Subcutaneous abdominal adipose tissue (tissue), 5 donors: ENCODE data around the gene FHAD1.

Experiments used
- H3K27ac ChIP-seq: one replicate; pipeline ENCODE4 v1.7.0; 2013; ENCODE audit warnings: low read depth, mild to moderate bottlenecking, inconsistent platforms, low read length, moderate library complexity
- H3K27me3 ChIP-seq, 5 donors: one replicate each; pipeline ENCODE4 v1.7.0; 2013; ENCODE audit warnings: low read length in 5 of 5, inconsistent platforms in 1 of 5; ENCODE audit not compliant: control insufficient read depth in 5 of 5, insufficient read depth in 4 of 5
- H3K36me3 ChIP-seq, 5 donors: one replicate each; pipeline ENCODE4 v1.7.0; 2013; ENCODE audit warnings: low read length in 5 of 5; ENCODE audit not compliant: control insufficient read depth in 5 of 5, insufficient read depth in 5 of 5
- H3K4me1 ChIP-seq, 5 donors: one replicate each; pipeline ENCODE4 v1.7.0; 2013; ENCODE audit warnings: low read length in 5 of 5, mild to moderate bottlenecking in 3 of 5, moderate library complexity in 1 of 5; ENCODE audit not compliant: control insufficient read depth in 5 of 5, insufficient read depth in 5 of 5
- H3K4me3 ChIP-seq, 5 donors: one replicate each; pipeline ENCODE4 v1.7.0; 2013; ENCODE audit warnings: low read length in 5 of 5, low read depth in 1 of 5
- H3K9ac ChIP-seq, 5 donors: one replicate each; pipeline ENCODE4 v1.7.0; 2013; ENCODE audit warnings: low read length in 5 of 5, mild to moderate bottlenecking in 4 of 5, moderate library complexity in 3 of 5
- H3K9me3 ChIP-seq, 5 donors: one replicate each; pipeline ENCODE4 v1.7.0; 2013; ENCODE audit warnings: low read length in 5 of 5; ENCODE audit not compliant: control insufficient read depth in 5 of 5
- donor health status: healthy.
- donor health status: healthy.
- donor health status: healthy.
- donor health status: healthy.
- donor health status: healthy.

Gene FHAD1

GRCh38 chr1:15226388-15227255 is 20.4 kb upstream of the FHAD1 start:
- Histone ChIP-seq H3K27me3 (peaks cover 0 to 4% (median 0%) of the 10 kb centered on the region in 5 donors), H3K9ac (no peak overlapping the region), H3K27ac (no peak overlapping the region), H3K36me3 (no peaks in the 10 kb centered on the region), H3K9me3 (no peaks in the 10 kb centered on the region), H3K4me3 (no peak overlapping the region), H3K4me1 (peaks cover 0 to 20% (median 7%) of the 10 kb centered on the region in 5 donors)

GRCh38 chr1:15229707-15230131 is 17.3 kb upstream of the FHAD1 start:
- Histone ChIP-seq H3K27me3 (no peaks in the 10 kb centered on the region), H3K4me1 (peaks cover 0 to 10% (median 1%) of the 10 kb centered on the region in 5 donors), H3K4me3 (no peak overlapping the region), H3K9ac (no peak overlapping the region), H3K9me3 (no peaks in the 10 kb centered on the region), H3K27ac (no peak overlapping the region), H3K36me3 (no peaks in the 10 kb centered on the region)

GRCh38 chr1:15231714-15232201 is 15.3 kb upstream of the FHAD1 start:
- Histone ChIP-seq H3K4me3 (no peak overlapping the region), H3K36me3 (no peaks in the 10 kb centered on the region), H3K27ac (no peak overlapping the region), H3K9ac (no peak overlapping the region), H3K4me1 (peaks cover 0 to under 1% (median 0%) of the 10 kb centered on the region in 5 donors), H3K27me3 (peaks cover 0 to 5% (median 0%) of the 10 kb centered on the region in 5 donors), H3K9me3 (no peaks in the 10 kb centered on the region)

GRCh38 chr1:15233689-15234088 is 13.3 kb upstream of the FHAD1 start:
- Histone ChIP-seq H3K27ac (no peak overlapping the region), H3K9ac (no peak overlapping the region), H3K27me3 (peaks cover 2 to 5% (median 3%) of the 10 kb centered on the region in 5 donors), H3K36me3 (no peaks in the 10 kb centered on the region), H3K4me1 (no peaks in the 10 kb centered on the region), H3K9me3 (no peaks in the 10 kb centered on the region), H3K4me3 (no peak overlapping the region)

GRCh38 chr1:15236321-15236721 is 10.7 kb upstream of the FHAD1 start:
- Histone ChIP-seq H3K27me3 (peaks cover 2 to 5% (median 3%) of the 10 kb centered on the region in 5 donors), H3K9me3 (no peaks in the 10 kb centered on the region), H3K27ac (no peak overlapping the region), H3K4me1 (no peaks in the 10 kb centered on the region), H3K36me3 (no peaks in the 10 kb centered on the region), H3K9ac (no peak overlapping the region), H3K4me3 (no peak overlapping the region)

GRCh38 chr1:15236746-15237145 is 10.3 kb upstream of the FHAD1 start:
- no peak overlapping the region for H3K4me3 ChIP-seq
- no peak overlapping the region for H3K9ac ChIP-seq
- no peaks in the 10 kb centered on the region for H3K36me3 ChIP-seq
- no peaks in the 10 kb centered on the region for H3K4me1 ChIP-seq
- H3K9me3 ChIP-seq: no peaks in the 10 kb centered on the region
- H3K27ac ChIP-seq: no peak overlapping the region
- peaks cover 2 to 5% (median 3%) of the 10 kb centered on the region in 5 donors for H3K27me3 ChIP-seq

- Histone ChIP-seq H3K9ac (no peak overlapping the region), H3K36me3 (no peaks in the 10 kb centered on the region), H3K4me1 (no peaks in the 10 kb centered on the region), H3K9me3 (no peaks in the 10 kb centered on the region), H3K27me3 (peaks cover 2 to 5% (median 3%) of the 10 kb centered on the region in 5 donors), H3K4me3 (no peak overlapping the region), H3K27ac (no peak overlapping the region)
Measured at GRCh38 chr1:15238789-15239188, 8.2 kb upstream of the FHAD1 start.

- Histone ChIP-seq H3K27ac (no peak overlapping the region), H3K27me3 (peaks cover 2 to 5% (median 5%) of the 10 kb centered on the region in 5 donors), H3K36me3 (no peaks in the 10 kb centered on the region), H3K4me1 (peaks cover 0 to 18% (median 15%) of the 10 kb centered on the region in 5 donors), H3K9me3 (no peaks in the 10 kb centered on the region), H3K4me3 (no peak overlapping the region), H3K9ac (no peak overlapping the region)
Measured at GRCh38 chr1:15242766-15243165, 4.3 kb upstream of the FHAD1 start.

- Histone ChIP-seq H3K4me3 (no peak overlapping the region), H3K27me3 (peaks cover 2 to 10% (median 9%) of the 10 kb centered on the region in 5 donors), H3K9ac (no peak overlapping the region), H3K4me1 (peaks cover 0 to 18% (median 15%) of the 10 kb centered on the region in 5 donors), H3K36me3 (no peaks in the 10 kb centered on the region), H3K9me3 (no peaks in the 10 kb centered on the region), H3K27ac (no peak overlapping the region)
Measured at GRCh38 chr1:15243275-15244043, 3.6 kb upstream of the FHAD1 start.

GRCh38 chr1:15244813-15245212 is 2.2 kb upstream of the FHAD1 start:
- Histone ChIP-seq H3K27me3 (peaks cover 2 to 18% (median 14%) of the 10 kb centered on the region in 5 donors), H3K27ac (no peak overlapping the region), H3K4me1 (peaks cover 0 to 22% (median 15%) of the 10 kb centered on the region in 5 donors), H3K9ac (no peak overlapping the region), H3K4me3 (no peak overlapping the region), H3K36me3 (no peaks in the 10 kb centered on the region), H3K9me3 (no peaks in the 10 kb centered on the region)
